ENCODE measurements around the gene UBASH3A. TPM values are rescaled to one million over a fixed set of nuclear protein-coding genes. Genes with fewer than 3 reads are reported as not detected.

UBASH3A gene, protein sequence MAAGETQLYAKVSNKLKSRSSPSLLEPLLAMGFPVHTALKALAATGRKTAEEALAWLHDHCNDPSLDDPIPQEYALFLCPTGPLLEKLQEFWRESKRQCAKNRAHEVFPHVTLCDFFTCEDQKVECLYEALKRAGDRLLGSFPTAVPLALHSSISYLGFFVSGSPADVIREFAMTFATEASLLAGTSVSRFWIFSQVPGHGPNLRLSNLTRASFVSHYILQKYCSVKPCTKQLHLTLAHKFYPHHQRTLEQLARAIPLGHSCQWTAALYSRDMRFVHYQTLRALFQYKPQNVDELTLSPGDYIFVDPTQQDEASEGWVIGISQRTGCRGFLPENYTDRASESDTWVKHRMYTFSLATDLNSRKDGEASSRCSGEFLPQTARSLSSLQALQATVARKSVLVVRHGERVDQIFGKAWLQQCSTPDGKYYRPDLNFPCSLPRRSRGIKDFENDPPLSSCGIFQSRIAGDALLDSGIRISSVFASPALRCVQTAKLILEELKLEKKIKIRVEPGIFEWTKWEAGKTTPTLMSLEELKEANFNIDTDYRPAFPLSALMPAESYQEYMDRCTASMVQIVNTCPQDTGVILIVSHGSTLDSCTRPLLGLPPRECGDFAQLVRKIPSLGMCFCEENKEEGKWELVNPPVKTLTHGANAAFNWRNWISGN
- polyA plus RNA-seq, result 0.50 TPM in 1 of 2 replicates, not detected in the other

GRCh38 chr21:42403611-42404231 is at the start of gene UBASH3A:
Gene UBASH3A (plus strand): TSS chr21:42403902. CDS start chr21:42403946, 44 bp downstream.

GRCh38 chr21:42366292-42367010 is 37.3 kb upstream of the UBASH3A start, which contains the start of gene TFF1:
Gene TFF1 (minus strand): TSS chr21:42366535. CDS start chr21:42366495, 40 bp downstream.

GRCh38 chr21:42395905-42396651 is 7.6 kb upstream of the UBASH3A start, which contains the start of gene TMPRSS3:
Gene TMPRSS3 (minus strand): TSS chr21:42396052. CDS start chr21:42395417, 635 bp downstream.

DNA sequence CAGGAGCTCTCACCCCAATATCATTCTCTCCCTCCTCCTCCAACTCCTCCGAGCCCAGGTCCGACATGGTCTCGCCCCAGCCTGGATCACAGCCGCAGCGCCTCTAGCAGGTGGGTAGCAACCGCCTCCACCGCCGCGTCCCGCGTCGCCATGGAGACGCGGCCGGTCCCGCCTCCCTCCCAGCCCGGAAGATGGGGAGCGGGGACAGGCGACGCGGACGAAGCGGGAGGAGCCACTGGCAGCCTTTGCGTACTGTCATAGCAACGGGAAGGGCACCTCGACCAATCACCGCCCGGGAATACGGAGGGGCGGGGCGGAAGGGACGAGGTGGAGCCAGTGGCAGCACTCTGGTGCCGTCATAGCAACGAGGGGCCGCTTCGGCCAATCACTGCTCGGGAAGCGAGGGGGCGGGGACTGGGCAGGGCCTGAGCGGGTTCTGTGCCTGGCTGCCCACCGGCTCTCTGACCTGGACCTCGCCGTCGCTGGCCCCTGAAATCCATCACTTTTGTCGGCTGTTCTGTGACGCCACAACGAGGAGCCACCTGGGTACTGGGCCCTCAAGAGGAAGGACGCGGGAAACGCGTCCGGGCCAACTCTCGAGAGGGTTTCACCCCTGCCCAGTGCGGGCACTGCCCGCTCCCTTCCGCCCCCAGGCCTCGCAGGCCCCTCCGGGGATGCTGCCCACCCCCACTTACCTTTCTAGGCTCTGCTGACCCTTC is 92.6 kb downstream of the UBASH3A start, which contains the start of gene RSPH1:
Gene RSPH1, minus strand, starts transcription at position 105 of the 719 bp plus-strand sequence. Its CDS starts 38 bp downstream, at position 67.

Other genes starting within 250 kb of the UBASH3A start
- gene ABCG1, start 184.8 kb upstream of the UBASH3A start, polyA plus RNA-seq, result 12.1 and 18.4 TPM in 2 replicates
- gene TFF3, start 88.5 kb upstream of the UBASH3A start, polyA plus RNA-seq, result not detected in 2 replicates
- gene TFF2, start 52.9 kb upstream of the UBASH3A start, polyA plus RNA-seq, result not detected in 2 replicates
- gene TFF1, start 37.4 kb upstream of the UBASH3A start, polyA plus RNA-seq, result not detected in 2 replicates
- gene TMPRSS3, start 7.8 kb upstream of the UBASH3A start, polyA plus RNA-seq, result 3.0 and 5.2 TPM in 2 replicates
- gene RSPH1, start 92.3 kb downstream of the UBASH3A start, polyA plus RNA-seq, result 1.9 and 3.2 TPM in 2 replicates
- 8.6 and 18.5 TPM in 2 replicates for gene SLC37A1, start 110.0 kb downstream of the UBASH3A start, polyA plus RNA-seq
- gene PDE9A, start 249.7 kb downstream of the UBASH3A start, polyA plus RNA-seq, result 73.8 and 97.9 TPM in 2 replicates